ENCODE measurements around the gene TUBGCP2.

TUBGCP2 gene

GRCh38 chr10:133276100-133276434 lies 32.6 kb downstream of the TUBGCP2 start:
- Histone ChIP-seq H3K27me3 (replicated peaks) (peaks cover 2% of the 10 kb centered on the region), H3K27ac (no peak overlapping the region), H3K4me3 (ENCODE audit: low read depth, low read length) (no peak overlapping the region), H3K36me3 (replicated peaks) (peaks cover 6% of the 10 kb centered on the region)
- no peak for TF ChIP-seq CTCF (IDR thresholded peaks at IDR 0.05; ENCODE audit: low read depth, low read length, missing control alignments)
- in situ Hi-C loops (cut with HindIII; ENCODE audit: low pct_ligation_motif_present, low sequenced_read_pairs): no loop called here
- no peak for DNase-seq

- Histone ChIP-seq H3K36me3 (replicated peaks) (peaks cover 6% of the 10 kb centered on the region), H3K27ac (no peak overlapping the region), H3K27me3 (replicated peaks) (peaks cover 2% of the 10 kb centered on the region), H3K4me3 (ENCODE audit: low read depth, low read length) (no peak overlapping the region)
- no peak for TF ChIP-seq CTCF (IDR thresholded peaks at IDR 0.05; ENCODE audit: low read depth, low read length, missing control alignments)
- in situ Hi-C loops (cut with HindIII; ENCODE audit: low pct_ligation_motif_present, low sequenced_read_pairs): no loop called here
- DNase-seq: no peak
Measured at GRCh38 chr10:133275684-133276092, 33.0 kb downstream of the TUBGCP2 start.

GRCh38 chr10:133274751-133275683 lies 33.7 kb downstream of the TUBGCP2 start:
- peak; percentile 19 for TF ChIP-seq CTCF (IDR thresholded peaks at IDR 0.05; ENCODE audit: low read depth, low read length, missing control alignments)
- in situ Hi-C loops (cut with HindIII; ENCODE audit: low pct_ligation_motif_present, low sequenced_read_pairs): no loop called here
- Histone ChIP-seq H3K27me3 (replicated peaks) (peaks cover 2% of the 10 kb centered on the region), H3K4me3 (ENCODE audit: low read depth, low read length) (no peak overlapping the region), H3K27ac (no peak overlapping the region), H3K36me3 (replicated peaks) (peaks cover 3% of the 10 kb centered on the region)
- DNase-seq: no peak

- no peaks in the 10 kb centered on the region for H3K36me3 ChIP-seq (replicated peaks)
- TF ChIP-seq CTCF (IDR thresholded peaks at IDR 0.05; ENCODE audit: low read depth, low read length, missing control alignments): no peak
- in situ Hi-C loops (cut with HindIII; ENCODE audit: low pct_ligation_motif_present, low sequenced_read_pairs): no loop called here
- H3K27me3 ChIP-seq (replicated peaks): peaks cover 2% of the 10 kb centered on the region
- no peak for DNase-seq
- H3K4me3 ChIP-seq (ENCODE audit: low read depth, low read length): no peak overlapping the region
- no peak overlapping the region for H3K27ac ChIP-seq
Measured at GRCh38 chr10:133273534-133274143, 35.0 kb downstream of the TUBGCP2 start.

- Histone ChIP-seq H3K27ac (no peak overlapping the region), H3K36me3 (replicated peaks) (no peaks in the 10 kb centered on the region), H3K27me3 (replicated peaks) (peaks cover 2% of the 10 kb centered on the region), H3K4me3 (ENCODE audit: low read depth, low read length) (no peak overlapping the region)
- no peak for TF ChIP-seq CTCF (IDR thresholded peaks at IDR 0.05; ENCODE audit: low read depth, low read length, missing control alignments)
- DNase-seq: no peak
- in situ Hi-C loops (cut with HindIII; ENCODE audit: low pct_ligation_motif_present, low sequenced_read_pairs): no loop called here
Measured at GRCh38 chr10:133272964-133273420, 35.7 kb downstream of the TUBGCP2 start.

All from brain microvascular endothelial cell (primary cell).